Gastroesophageal sphincter (tissue), 4 donors: ENCODE measurements around the gene KLRK1. TPM values are rescaled to one million over a fixed set of nuclear protein-coding genes. Genes with fewer than 3 reads are reported as not detected.
"Not testable (repeated sequence)": the region's sequence is repeated elsewhere in the genome, so short reads cannot be mapped to it uniquely, and the experiment has no call there.

ENCODE experiments used
- ATAC-seq: fragments of 150-250 bp; one replicate; pipeline ENCODE4 v1.9.1; 2016; ENCODE audit warnings: mild to moderate bottlenecking, moderate library complexity
- H3K27ac ChIP-seq, 4 donors: fragments of 200-600 bp; sonication (generic) in 3 of 4; 1 replicate in 3 of 4; 2 replicates in 1 of 4; pipeline ENCODE4 v1.5.1; 2016 to 2019
- H3K27me3 ChIP-seq: fragments of 200-600 bp; sonication (generic); one replicate; pipeline ENCODE4 v1.5.1; 2019
- H3K36me3 ChIP-seq, 2 donors: fragments of 200-600 bp; sonication (generic); one replicate each; pipeline ENCODE4 v1.5.1; 2019; ENCODE audit warnings: control low read depth in 1 of 2
- H3K4me1 ChIP-seq, 3 donors: fragments of 200-600 bp; sonication (generic); 1 replicate in 2 of 3; 2 replicates in 1 of 3; pipeline ENCODE4 v1.5.1; 2016 to 2019; ENCODE audit warnings: control low read depth in 2 of 3
- H3K4me3 ChIP-seq, 2 donors: fragments of 200-600 bp; sonication (generic); one replicate each; pipeline ENCODE4 v1.5.1; 2019; ENCODE audit warnings: mild to moderate bottlenecking in 1 of 2, moderate library complexity in 1 of 2
- H3K9me3 ChIP-seq, 3 donors: fragments of 200-600 bp; sonication (generic); one replicate each; pipeline ENCODE4 v1.5.1; 2017 to 2019; ENCODE audit warnings: control low read depth in 2 of 3
- EP300 ChIP-seq: sonication (generic); formaldehyde crosslinking; IDR thresholded peaks from one replicate; pipeline ENCODE4 v1.6.1; 2017; ENCODE audit warnings: antibody characterized with exemption, mild to moderate bottlenecking
- POLR2A ChIP-seq, 2 donors: fragments of 450-650 bp; IDR thresholded peaks; one replicate each; pipeline ENCODE4 v1.6.1; 2017; ENCODE audit warnings: antibody characterized with exemption in 2 of 2, mild to moderate bottlenecking in 2 of 2, moderate library complexity in 1 of 2
- POLR2AphosphoS5 ChIP-seq: sonication (generic); formaldehyde crosslinking; IDR thresholded peaks from one replicate; pipeline ENCODE4 v1.6.1; 2017; ENCODE audit warnings: antibody characterized with exemption
- WGBS, 2 donors: methylation state at CpG; one replicate each; pipeline ENCODE4 v1.1.5; 2018; ENCODE audit warnings: low coverage in 1 of 2; 5-methylcytosine and 5-hydroxymethylcytosine counted together
- total RNA-seq, 4 donors: library from RNA; depleted of rRNA; stranded (reverse); fragments of >200 nt; gene quantifications; one replicate each; pipeline ENCODE4 v1.1.0, GENCODE V29; 2016
- TF ChIP-seq, protein P1 (sequence below), 4 experiments: fragments of 200-600 bp in 2 of 4; fragments of 450-650 bp in 2 of 4; sonication (generic) in 1 of 4; IDR thresholded peaks; one replicate each; pipeline ENCODE4 v1.5.1; 2017 to 2019; ENCODE audit warnings: antibody characterized with exemption in 4 of 4, mild to moderate bottlenecking in 2 of 4, moderate library complexity in 2 of 4

KLRK1 gene
- total RNA-seq = 1 to 10 TPM in 2 of 4 donors, under 1 TPM in 2; 0.57 to 2.0 (median 0.97) TPM

DNA sequence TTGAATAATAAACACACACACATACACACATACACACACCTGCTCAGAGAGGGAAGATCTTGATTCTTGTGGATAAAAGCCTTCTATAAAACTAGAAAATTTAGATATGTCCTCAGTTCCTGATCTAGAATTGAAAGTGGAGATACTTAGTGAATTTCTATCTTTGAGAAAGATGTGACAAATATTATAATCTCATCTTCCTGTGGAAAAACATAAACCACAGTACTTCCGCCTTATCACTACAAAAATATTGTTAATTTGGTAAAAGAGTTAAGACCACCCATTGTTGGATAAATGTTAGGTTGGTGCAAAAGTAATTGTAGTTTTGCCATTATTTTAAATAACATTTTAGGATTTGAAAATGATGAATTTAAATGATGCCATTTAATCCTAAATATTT is at the start of gene KLRK1:
KLRK1 (minus strand) TSS at position 138 of the 400 bp plus-strand sequence. CDS start 1,231 bp downstream, outside the sequence.
- TF ChIP-seq POLR2AphosphoS5 = no peak
- no peak for TF ChIP-seq POLR2A (IDR thresholded peaks at IDR 0.05)
- no peak for TF ChIP-seq EP300
- TF ChIP-seq, protein P1, sequence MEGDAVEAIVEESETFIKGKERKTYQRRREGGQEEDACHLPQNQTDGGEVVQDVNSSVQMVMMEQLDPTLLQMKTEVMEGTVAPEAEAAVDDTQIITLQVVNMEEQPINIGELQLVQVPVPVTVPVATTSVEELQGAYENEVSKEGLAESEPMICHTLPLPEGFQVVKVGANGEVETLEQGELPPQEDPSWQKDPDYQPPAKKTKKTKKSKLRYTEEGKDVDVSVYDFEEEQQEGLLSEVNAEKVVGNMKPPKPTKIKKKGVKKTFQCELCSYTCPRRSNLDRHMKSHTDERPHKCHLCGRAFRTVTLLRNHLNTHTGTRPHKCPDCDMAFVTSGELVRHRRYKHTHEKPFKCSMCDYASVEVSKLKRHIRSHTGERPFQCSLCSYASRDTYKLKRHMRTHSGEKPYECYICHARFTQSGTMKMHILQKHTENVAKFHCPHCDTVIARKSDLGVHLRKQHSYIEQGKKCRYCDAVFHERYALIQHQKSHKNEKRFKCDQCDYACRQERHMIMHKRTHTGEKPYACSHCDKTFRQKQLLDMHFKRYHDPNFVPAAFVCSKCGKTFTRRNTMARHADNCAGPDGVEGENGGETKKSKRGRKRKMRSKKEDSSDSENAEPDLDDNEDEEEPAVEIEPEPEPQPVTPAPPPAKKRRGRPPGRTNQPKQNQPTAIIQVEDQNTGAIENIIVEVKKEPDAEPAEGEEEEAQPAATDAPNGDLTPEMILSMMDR (IDR thresholded peaks at IDR 0.05) = no peak
- ATAC-seq = no peak
- Histone ChIP-seq H3K9me3 (no peaks in the 10 kb centered on the region), H3K4me3 (no peak within 1 kb of the TSS), H3K27ac (no peak within 1 kb of the TSS), H3K4me1 (peaks cover 0 to 14% (median 4%) of the 10 kb centered on the region in 3 donors), H3K36me3 (no peaks in the 10 kb centered on the region), H3K27me3 (no peaks in the 10 kb centered on the region)
- WGBS, 2 donors = 67 to 100% methylated on average over 1 of the region's 1 CpG

DNA sequence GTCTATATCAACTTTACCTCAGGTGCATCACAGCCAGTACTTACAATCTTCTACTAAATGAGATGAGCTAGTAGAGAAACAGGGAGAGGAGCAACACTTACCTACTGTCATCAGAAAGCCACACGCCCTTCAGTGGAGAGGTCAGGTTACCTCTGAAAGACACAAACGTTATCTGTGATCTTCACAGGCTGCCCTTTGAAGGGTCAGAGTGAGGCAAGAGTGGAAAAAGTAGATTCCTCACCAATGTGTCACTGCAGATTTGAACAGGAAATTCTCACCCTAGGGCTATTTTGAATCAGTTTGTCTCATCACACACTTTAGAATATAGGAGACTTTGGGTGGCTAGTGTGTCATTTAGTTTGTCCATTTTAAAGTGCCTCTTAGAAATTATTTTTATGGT is 47.8 kb upstream of the KLRK1 start:
- not testable (repeated sequence) for ATAC-seq, H3K9me3 ChIP-seq, H3K4me1 ChIP-seq, H3K4me3 ChIP-seq, H3K27ac ChIP-seq, H3K27me3 ChIP-seq, H3K36me3 ChIP-seq
- WGBS, 2 donors = no CpG with 5 or more reads among the region's 2 CpGs

DNA sequence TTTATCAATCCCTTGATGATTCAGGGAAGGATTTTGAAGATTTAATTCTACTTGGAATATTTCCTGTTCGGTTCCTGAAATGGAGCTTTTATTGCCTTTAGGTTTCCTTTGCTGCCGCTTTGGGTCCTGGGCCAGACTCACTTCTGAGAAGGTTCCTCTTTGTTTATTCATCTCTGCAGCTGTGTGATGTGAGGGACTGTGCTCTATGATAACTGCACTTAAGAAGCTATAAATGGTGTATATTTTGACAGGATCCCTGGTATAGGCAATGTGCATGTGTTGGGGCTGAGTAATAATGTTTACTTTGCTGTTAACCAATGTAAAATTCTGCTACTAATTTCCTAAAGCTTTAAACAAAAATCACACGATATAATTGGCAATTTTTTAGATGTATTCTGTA is 46.0 kb upstream of the KLRK1 start, which contains the start of gene KLRC2:
KLRC2 (minus strand) TSS at position 195 of the 400 bp plus-strand sequence; CDS start at position 171, 24 bp downstream.
- not testable (repeated sequence) for H3K4me3 ChIP-seq, H3K27ac ChIP-seq, ATAC-seq, H3K9me3 ChIP-seq, H3K36me3 ChIP-seq, H3K4me1 ChIP-seq, H3K27me3 ChIP-seq
- WGBS, 2 donors = 19 to 40% methylated on average over 3 of the region's 3 CpGs

DNA sequence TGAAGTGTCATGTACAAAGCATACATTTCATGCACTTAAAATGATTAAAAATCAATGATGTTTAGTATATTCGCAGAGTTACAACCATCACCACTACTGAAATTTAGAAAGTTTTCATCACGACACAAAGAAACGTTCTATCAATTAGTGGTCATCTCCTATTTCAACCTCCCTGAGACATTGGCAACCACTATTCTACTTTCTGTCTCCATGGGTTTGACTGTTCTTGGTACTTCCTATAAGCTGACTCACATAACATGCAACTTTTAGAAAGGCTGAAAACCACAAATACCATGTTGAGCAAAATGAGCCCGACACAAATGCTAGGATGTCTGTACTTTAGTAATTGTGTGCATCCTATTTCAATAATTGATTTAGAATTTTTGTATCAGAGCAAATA is 40.8 kb upstream of the KLRK1 start:
- not testable (repeated sequence) for ATAC-seq, H3K4me3 ChIP-seq, H3K4me1 ChIP-seq, H3K27ac ChIP-seq, H3K36me3 ChIP-seq, H3K27me3 ChIP-seq, H3K9me3 ChIP-seq
- WGBS, 2 donors = 88 to 91% methylated on average over 4 of the region's 4 CpGs

DNA sequence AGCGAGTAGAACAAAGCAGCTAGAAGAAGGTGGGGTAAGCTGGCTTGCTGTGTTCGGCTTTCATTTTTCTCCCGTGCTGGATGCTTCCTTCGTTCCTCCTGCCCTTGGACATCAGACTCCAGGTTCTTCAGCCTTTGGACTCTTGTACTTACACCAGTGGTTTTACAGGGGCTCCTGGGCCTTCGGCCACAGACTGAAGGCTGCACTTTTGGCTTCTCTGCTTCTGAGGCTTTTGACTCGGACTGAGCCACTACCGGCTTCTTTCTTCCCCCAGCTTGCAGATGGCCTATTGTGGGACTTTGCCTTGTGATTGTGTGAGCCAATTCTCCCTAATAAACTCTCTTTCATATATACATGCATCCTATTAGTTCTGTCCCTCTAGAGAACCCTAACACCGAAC is 36.1 kb upstream of the KLRK1 start:
- H3K4me1 ChIP-seq, H3K27ac ChIP-seq, ATAC-seq, H3K36me3 ChIP-seq, H3K27me3 ChIP-seq, H3K4me3 ChIP-seq, H3K9me3 ChIP-seq: not testable (repeated sequence)
- 76 to 89% methylated on average over 5 to 8 of the region's 8 CpGs for WGBS, 2 donors

DNA sequence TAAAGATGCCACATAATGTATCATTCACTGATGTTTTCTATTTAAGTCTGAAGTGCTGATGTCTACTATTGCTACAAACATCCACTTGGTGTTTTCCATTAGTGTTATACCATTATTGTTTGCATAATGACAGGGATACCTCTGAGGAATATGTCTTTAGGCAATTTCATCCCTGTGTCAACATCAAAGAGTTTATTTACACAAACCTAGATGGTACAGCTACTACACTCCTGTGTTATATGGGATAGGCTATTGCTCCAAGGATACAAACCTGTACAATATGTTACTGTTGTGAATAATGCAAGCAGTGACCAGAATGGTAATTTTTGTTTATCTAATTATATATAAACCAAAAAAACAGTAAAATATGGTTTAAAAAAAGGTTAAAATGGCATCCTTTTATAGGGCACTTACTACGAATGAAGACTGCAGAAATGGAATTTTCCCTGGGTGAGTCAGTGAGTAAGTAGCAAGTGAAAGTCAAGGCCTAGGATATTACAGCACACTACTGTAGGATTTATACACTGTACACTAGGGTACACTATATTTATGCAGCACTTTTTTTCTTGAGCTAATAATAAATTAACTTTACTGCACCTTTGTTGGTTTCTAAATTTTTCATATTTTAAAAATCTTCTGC is 34.5 kb upstream of the KLRK1 start:
- not testable (repeated sequence) for H3K4me1 ChIP-seq, H3K9me3 ChIP-seq, H3K36me3 ChIP-seq, H3K27me3 ChIP-seq, H3K27ac ChIP-seq, ATAC-seq, H3K4me3 ChIP-seq
- no CpG with 5 or more reads among the region's 1 CpG for WGBS, 2 donors

DNA sequence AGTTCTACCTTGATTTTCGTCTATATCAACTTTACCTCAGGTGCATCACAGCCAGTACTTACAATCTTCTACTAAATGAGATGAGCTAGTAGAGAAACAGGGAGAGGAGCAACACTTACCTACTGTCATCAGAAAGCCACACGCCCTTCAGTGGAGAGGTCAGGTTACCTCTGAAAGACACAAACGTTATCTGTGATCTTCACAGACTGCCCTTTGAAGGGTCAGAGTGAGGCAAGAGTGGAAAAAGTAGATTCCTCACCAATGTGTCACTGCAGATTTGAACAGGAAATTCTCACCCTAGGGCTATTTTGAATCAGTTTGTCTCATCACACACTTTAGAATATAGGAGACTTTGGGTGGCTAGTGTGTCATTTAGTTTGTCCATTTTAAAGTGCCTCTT is 32.3 kb upstream of the KLRK1 start:
- not testable (repeated sequence) for H3K4me3 ChIP-seq, H3K9me3 ChIP-seq, H3K36me3 ChIP-seq, ATAC-seq, H3K27ac ChIP-seq, H3K4me1 ChIP-seq, H3K27me3 ChIP-seq
- WGBS, 2 donors = 17 to 25% methylated on average over 1 of the region's 3 CpGs

DNA sequence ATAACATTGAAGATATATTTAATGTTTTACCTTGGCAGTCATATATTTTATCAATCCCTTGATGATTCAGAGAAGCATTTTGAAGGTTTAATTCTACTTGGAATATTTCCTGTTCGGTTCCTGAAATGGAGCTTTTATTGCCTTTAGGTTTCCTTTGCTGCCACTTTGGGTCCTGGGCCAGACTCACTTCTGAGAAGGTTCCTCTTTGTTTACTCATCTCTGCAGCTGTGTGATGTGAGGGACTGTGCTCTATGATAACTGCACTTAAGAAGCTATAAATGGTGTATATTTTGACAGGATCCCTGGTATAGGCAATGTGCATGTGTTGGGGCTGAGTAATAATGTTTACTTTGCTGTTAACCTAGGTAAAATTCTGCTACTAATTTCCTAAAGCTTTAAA is 30.5 kb upstream of the KLRK1 start, which contains the start of gene KLRC3:
KLRC3 (minus strand) TSS at position 262 of the 400 bp plus-strand sequence; CDS start at position 217, 45 bp downstream.
- not testable (repeated sequence) for ATAC-seq, H3K36me3 ChIP-seq, H3K27ac ChIP-seq, H3K9me3 ChIP-seq, H3K4me3 ChIP-seq, H3K4me1 ChIP-seq, H3K27me3 ChIP-seq
- 0% methylated on average over 1 of the region's 1 CpG; no CpG with 5 or more reads in 1 of the 2 donors for WGBS, 2 donors

DNA sequence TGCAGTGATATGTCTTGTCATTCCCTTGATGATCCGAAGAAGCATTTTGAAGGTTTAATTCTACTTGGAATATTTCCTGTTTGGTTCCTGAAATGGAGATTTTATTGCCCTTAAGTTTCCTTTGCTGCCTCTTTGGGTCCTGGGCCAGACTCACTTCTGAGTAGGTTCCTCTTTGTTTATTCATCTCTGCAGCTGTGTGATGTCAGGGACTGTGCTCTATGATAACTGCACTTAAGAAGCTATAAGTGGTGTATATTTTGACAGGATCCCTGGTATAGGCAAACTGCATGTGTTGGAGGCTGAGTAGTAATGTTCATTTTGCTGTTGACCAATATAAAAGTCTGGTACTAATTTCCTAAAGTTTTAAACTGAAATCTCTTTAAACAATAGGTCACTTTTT is 19.6 kb upstream of the KLRK1 start, which contains the start of gene KLRC4:
KLRC4 (minus strand) TSS at position 366 of the 400 bp plus-strand sequence; CDS start at position 184, 182 bp downstream.
- peaks cover 0 to 5% (median 0%) of the 10 kb centered on the region in 3 donors for H3K9me3 ChIP-seq
- no peak within 1 kb of the TSS for H3K27ac ChIP-seq
- no peak for ATAC-seq
- no peaks in the 10 kb centered on the region for H3K4me1 ChIP-seq
- H3K27me3 ChIP-seq = no peaks in the 10 kb centered on the region
- TF ChIP-seq POLR2A (IDR thresholded peaks at IDR 0.05) (no peak), POLR2AphosphoS5 (no peak), EP300 (no peak)
- TF ChIP-seq, protein P1 (IDR thresholded peaks at IDR 0.05) = no peak
- H3K4me3 ChIP-seq = no peak within 1 kb of the TSS
- no peaks in the 10 kb centered on the region for H3K36me3 ChIP-seq
- 0% methylated on average over 1 of the region's 1 CpG for WGBS, 2 donors
